PC-3 (cell line): ENCODE results near the gene PPARD.

ENCODE experiments used
- EZH2 ChIP-seq: fragments of 300-600 bp; sonication (generic); IDR thresholded peaks from one replicate; pipeline ENCODE4 v1.6.1; 2017; ENCODE audit warnings: antibody characterized with exemption, mild to moderate bottlenecking, low read length; ENCODE audit not compliant: unreplicated experiment
- EZH2phosphoT487 ChIP-seq: fragments of 300-600 bp; sonication (generic); IDR thresholded peaks from 2 replicates; pipeline ENCODE4 v1.6.1; 2018; ENCODE audit warnings: mild to moderate bottlenecking, antibody characterized with exemption, low read length, borderline replicate concordance
- TF ChIP-seq, protein P1 (sequence below): fragments of 300-600 bp; sonication (generic); conservative IDR thresholded peaks from 2 replicates; pipeline ENCODE4 v1.5.1; 2017; ENCODE audit warnings: antibody characterized with exemption, low read depth, mild to moderate bottlenecking, low read length

DNA sequence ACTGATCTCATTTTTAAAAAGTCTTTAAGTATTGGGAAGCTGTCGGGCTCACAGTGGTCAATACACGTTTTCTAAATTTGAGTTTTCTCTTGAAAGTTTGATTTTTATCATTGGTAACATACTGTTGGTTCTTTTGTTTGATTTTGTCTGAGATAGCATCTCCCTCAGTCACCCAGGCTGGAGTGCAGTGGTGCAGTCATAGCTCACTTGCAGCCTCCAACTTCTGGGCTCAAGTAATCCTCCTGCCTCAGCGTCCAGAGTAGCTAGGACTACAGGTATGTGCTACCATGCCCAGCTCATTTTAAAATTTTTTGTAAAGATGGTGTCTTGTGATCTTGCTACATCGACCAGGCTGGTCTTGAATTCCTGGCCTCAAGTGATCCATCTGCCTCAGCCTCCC lies 9.1 kb downstream of the PPARD start:
- TF ChIP-seq, protein P1, sequence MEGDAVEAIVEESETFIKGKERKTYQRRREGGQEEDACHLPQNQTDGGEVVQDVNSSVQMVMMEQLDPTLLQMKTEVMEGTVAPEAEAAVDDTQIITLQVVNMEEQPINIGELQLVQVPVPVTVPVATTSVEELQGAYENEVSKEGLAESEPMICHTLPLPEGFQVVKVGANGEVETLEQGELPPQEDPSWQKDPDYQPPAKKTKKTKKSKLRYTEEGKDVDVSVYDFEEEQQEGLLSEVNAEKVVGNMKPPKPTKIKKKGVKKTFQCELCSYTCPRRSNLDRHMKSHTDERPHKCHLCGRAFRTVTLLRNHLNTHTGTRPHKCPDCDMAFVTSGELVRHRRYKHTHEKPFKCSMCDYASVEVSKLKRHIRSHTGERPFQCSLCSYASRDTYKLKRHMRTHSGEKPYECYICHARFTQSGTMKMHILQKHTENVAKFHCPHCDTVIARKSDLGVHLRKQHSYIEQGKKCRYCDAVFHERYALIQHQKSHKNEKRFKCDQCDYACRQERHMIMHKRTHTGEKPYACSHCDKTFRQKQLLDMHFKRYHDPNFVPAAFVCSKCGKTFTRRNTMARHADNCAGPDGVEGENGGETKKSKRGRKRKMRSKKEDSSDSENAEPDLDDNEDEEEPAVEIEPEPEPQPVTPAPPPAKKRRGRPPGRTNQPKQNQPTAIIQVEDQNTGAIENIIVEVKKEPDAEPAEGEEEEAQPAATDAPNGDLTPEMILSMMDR, result no peak
- TF ChIP-seq EZH2 (no peak), EZH2phosphoT487 (no peak)
